ENCODE data around the gene UBAP1. TPM values are rescaled to one million over a fixed set of nuclear protein-coding genes. Genes with fewer than 3 reads are reported as not detected.

Gene UBAP1
- total RNA-seq, 1 donor from 2014 or later, result 35.8 TPM

GRCh38 chr9:34252670-34253459, 74.0 kb downstream of the UBAP1 start:
- DNase-seq (ENCODE audit: low read depth, low spot score), result peak; percentile 74
- peak; percentile 99 for TF ChIP-seq CTCF (conservative IDR thresholded peaks at IDR 0.05)
- no peak overlapping the region for H3K27ac Mint-ChIP-seq (ENCODE audit: unreplicated experiment)
- H3K27me3 Mint-ChIP-seq (ENCODE audit: low read depth), result no peaks in the 10 kb centered on the region
- H3K9me3 Mint-ChIP-seq, result no peaks in the 10 kb centered on the region
- H3K4me3 Mint-ChIP-seq, result no peak overlapping the region
- peaks cover 6% of the 10 kb centered on the region for H3K36me3 Mint-ChIP-seq (ENCODE audit: low read depth)
- H3K4me1 Mint-ChIP-seq, result no peaks in the 10 kb centered on the region

- Mint-ChIP-seq H3K4me3 (no peak overlapping the region), H3K27ac (ENCODE audit: unreplicated experiment) (no peak overlapping the region), H3K36me3 (ENCODE audit: low read depth) (peaks cover 6% of the 10 kb centered on the region)
Observed at GRCh38 chr9:34253460-34253837, 74.6 kb downstream of the UBAP1 start.

DNA sequence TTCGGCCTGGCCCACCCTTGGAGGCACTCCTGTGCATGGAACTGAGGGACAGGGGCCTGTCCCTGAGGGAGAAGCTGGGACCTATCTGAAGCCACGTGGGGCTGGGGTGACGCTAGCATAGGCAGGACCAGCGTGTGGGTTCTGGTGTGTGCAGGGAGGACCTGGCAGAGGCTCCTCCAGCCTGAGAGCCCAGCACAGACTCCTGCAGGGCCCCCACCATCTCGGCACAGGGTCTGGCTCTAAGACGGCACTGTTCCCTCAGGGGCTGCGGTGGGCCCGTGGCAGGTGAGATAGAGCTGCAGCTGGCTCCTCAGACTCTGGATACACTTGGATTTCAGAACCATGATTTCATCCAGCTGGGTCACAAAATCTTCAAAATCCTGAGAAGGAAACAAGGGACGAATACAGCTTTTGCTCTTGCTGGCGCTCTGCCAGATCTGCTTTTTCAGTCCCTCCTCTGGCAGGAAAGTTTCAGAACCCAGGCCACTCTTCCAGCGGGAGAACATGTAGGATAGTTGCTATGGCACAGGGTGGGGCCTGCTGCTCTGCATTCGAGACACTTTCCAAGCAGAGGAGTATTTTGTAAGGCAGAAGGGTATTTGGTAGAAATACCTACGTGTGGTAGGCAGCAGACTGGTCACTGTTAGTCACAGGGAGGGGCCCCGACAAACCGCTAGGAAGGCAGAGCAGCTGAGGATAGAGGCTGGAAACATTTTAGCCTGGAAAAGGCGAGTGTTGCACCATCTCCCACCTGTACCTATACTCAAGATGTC, 75.5 kb downstream of the UBAP1 start:
- Mint-ChIP-seq H3K27ac (ENCODE audit: unreplicated experiment) (peak overlapping the region; percentile 84), H3K4me1 (no peaks in the 10 kb centered on the region)

More at GRCh38 chr9:34253460-34253837, 74.6 kb downstream of the UBAP1 start:
- no peaks in the 10 kb centered on the region for H3K4me1 Mint-ChIP-seq
- no peaks in the 10 kb centered on the region for H3K27me3 Mint-ChIP-seq (ENCODE audit: low read depth)
- no peaks in the 10 kb centered on the region for H3K9me3 Mint-ChIP-seq
- TF ChIP-seq CTCF (conservative IDR thresholded peaks at IDR 0.05), result no peak
- no peak for DNase-seq (ENCODE audit: low read depth, low spot score)

DNA sequence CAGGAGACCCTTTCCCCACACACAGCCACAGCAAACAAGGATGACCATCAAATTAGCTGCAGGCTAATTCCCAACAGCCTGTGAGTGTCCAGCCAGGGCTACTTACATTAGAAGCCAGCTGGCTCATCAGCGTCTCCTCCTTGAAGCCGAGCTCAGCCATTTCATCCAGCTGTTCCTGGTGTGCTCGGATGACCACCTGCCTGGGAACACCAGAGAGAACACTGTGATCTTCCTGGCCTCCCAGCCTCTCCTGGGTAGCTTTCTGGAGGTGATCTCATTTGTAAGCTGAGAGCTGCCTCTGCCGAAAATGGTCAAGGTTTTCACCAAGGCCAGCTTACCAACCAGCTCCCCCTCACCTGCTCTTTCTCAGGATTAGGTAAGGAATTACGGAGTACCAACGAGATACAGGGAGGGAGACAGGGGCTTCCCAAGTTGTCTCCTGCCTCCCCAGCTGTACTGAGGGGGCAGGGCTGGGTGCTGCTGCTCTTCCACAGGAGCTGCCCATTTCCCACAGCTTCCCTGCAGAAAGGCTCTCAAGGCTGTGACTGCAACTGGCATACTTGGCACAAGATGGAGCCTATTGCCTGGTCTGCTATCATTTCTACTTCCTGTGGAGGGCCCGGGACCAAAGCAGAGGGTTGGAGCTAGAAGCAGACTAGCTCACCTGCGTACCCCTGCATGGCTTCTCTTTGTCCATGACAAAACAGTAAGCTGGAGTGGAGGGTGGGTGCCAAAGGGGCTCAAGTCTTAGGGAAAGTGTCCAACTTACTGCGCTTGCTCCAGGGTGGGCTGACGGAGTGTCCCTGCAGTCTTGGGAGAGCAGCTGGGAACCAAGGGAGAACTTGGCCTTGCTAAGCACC, 76.4 kb downstream of the UBAP1 start:
- H3K9me3 Mint-ChIP-seq, result no peaks in the 10 kb centered on the region
- H3K36me3 Mint-ChIP-seq (ENCODE audit: low read depth), result peaks cover 7% of the 10 kb centered on the region
- H3K27ac Mint-ChIP-seq (ENCODE audit: unreplicated experiment), result no peak overlapping the region
- H3K4me3 Mint-ChIP-seq, result no peak overlapping the region
- H3K27me3 Mint-ChIP-seq (ENCODE audit: low read depth), result no peaks in the 10 kb centered on the region
- no peak for TF ChIP-seq CTCF (conservative IDR thresholded peaks at IDR 0.05)
- no peaks in the 10 kb centered on the region for H3K4me1 Mint-ChIP-seq
- no peak for DNase-seq (ENCODE audit: low read depth, low spot score)

More for the DNA sequence above, 75.5 kb downstream of the UBAP1 start:
- DNase-seq (ENCODE audit: low read depth, low spot score), result no peak
- TF ChIP-seq CTCF (conservative IDR thresholded peaks at IDR 0.05), result no peak
- no peak overlapping the region for H3K4me3 Mint-ChIP-seq
- H3K27me3 Mint-ChIP-seq (ENCODE audit: low read depth), result no peaks in the 10 kb centered on the region
- H3K36me3 Mint-ChIP-seq (ENCODE audit: low read depth), result peaks cover 6% of the 10 kb centered on the region
- no peaks in the 10 kb centered on the region for H3K9me3 Mint-ChIP-seq

DNA sequence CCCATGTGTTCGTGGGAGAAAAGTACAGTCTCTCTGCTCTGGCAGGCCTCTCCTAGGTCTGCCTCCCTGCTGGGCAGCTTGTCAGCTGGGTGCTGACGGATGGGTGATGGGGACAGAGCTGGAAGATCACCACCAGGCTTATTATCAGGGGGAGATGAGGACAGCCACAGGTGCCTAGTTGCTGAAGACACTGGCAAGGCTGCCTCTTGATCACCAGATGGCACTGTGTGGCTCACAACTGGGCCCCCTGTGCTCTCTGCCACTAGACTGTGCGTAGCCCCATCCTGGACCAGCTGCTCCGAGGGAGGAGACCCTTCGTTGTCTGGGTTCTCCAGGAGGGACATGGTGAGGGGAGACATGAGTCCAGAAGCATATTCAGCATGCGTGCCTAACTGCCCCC, 77.3 kb downstream of the UBAP1 start:
- H3K9me3 Mint-ChIP-seq, result no peaks in the 10 kb centered on the region
- H3K27me3 Mint-ChIP-seq (ENCODE audit: low read depth), result no peaks in the 10 kb centered on the region
- H3K36me3 Mint-ChIP-seq (ENCODE audit: low read depth), result peaks cover 7% of the 10 kb centered on the region
- no peak for DNase-seq (ENCODE audit: low read depth, low spot score)
- no peak overlapping the region for H3K4me3 Mint-ChIP-seq
- no peak for TF ChIP-seq CTCF (conservative IDR thresholded peaks at IDR 0.05)
- no peaks in the 10 kb centered on the region for H3K4me1 Mint-ChIP-seq
- H3K27ac Mint-ChIP-seq (ENCODE audit: unreplicated experiment), result no peak overlapping the region

Measured in neural crest cell (in vitro differentiated cells).